KMS-11 (cell line): Measurements from ENCODE around the gene EEFSEC.

Source experiments
- H2AFZ ChIP-seq: fragments of 200-600 bp; sonication (generic); 2 replicates; pipeline ENCODE4 v1.6.1; 2016; ENCODE audit warnings: antibody characterized with exemption, mixed run types, low read depth
- H3K27ac ChIP-seq: fragments of 200-600 bp; sonication (generic); 2 replicates; pipeline ENCODE4 v1.6.1; 2016; ENCODE audit warnings: mild to moderate bottlenecking, mixed run types
- H3K27me3 ChIP-seq: fragments of 200-600 bp; sonication (generic); 2 replicates; pipeline ENCODE4 v1.6.1; 2017; ENCODE audit warnings: mild to moderate bottlenecking, low read depth, mixed run types, moderate library complexity; ENCODE audit not compliant: insufficient read depth
- H3K36me3 ChIP-seq: fragments of 200-600 bp; sonication (generic); 2 replicates; pipeline ENCODE4 v1.6.1; 2017; ENCODE audit warnings: mild to moderate bottlenecking, mixed run types; ENCODE audit not compliant: insufficient read depth
- H3K4me1 ChIP-seq: fragments of 200-600 bp; sonication (generic); 2 replicates; pipeline ENCODE4 v1.6.1; 2016; ENCODE audit warnings: mild to moderate bottlenecking, low read depth, mixed run types; ENCODE audit not compliant: poor library complexity, severe bottlenecking
- H3K4me2 ChIP-seq: fragments of 200-600 bp; sonication (generic); 2 replicates; pipeline ENCODE4 v1.7.0; 2016; ENCODE audit warnings: mild to moderate bottlenecking, mixed run types
- H3K4me3 ChIP-seq: fragments of 200-600 bp; sonication (generic); IDR thresholded peaks from 2 replicates; pipeline ENCODE4 v1.6.1; 2017; ENCODE audit warnings: low read depth, low read length, mixed read lengths; ENCODE audit not compliant: insufficient read depth
- H3K79me2 ChIP-seq: fragments of 200-600 bp; sonication (generic); 2 replicates; pipeline ENCODE4 v1.6.1; 2016; ENCODE audit warnings: low read depth, mixed run types; ENCODE audit not compliant: insufficient read depth
- H3K9ac ChIP-seq: fragments of 200-600 bp; sonication (generic); 2 replicates; pipeline ENCODE4 v1.6.1; 2016; ENCODE audit warnings: mild to moderate bottlenecking, mixed run types
- H4K20me1 ChIP-seq: fragments of 200-600 bp; sonication (generic); 2 replicates; pipeline ENCODE4 v1.6.1; 2016; ENCODE audit warnings: mild to moderate bottlenecking, mixed run types; ENCODE audit not compliant: insufficient read depth
- CTCF ChIP-seq: fragments of 200-600 bp; sonication (generic); conservative IDR thresholded peaks from 2 replicates; pipeline ENCODE4 v1.6.1; 2017; ENCODE audit warnings: low read depth, mild to moderate bottlenecking, antibody characterized with exemption, low read length, moderate library complexity, mixed read lengths

EEFSEC gene

GRCh38 chr3:128394033-128394432 is 240.8 kb downstream of the EEFSEC start:
- H3K4me2 ChIP-seq = no peak overlapping the region
- H2AFZ ChIP-seq = no peak overlapping the region
- H3K27ac ChIP-seq = no peak overlapping the region
- no peaks in the 10 kb centered on the region for H3K27me3 ChIP-seq
- no peak overlapping the region for H3K9ac ChIP-seq
- H3K79me2 ChIP-seq = no peaks in the 10 kb centered on the region
- TF ChIP-seq CTCF = no peak
- H3K4me3 ChIP-seq = no peak overlapping the region
- H4K20me1 ChIP-seq = no peaks in the 10 kb centered on the region
- no peaks in the 10 kb centered on the region for H3K36me3 ChIP-seq
- H3K4me1 ChIP-seq = no peaks in the 10 kb centered on the region

DNA sequence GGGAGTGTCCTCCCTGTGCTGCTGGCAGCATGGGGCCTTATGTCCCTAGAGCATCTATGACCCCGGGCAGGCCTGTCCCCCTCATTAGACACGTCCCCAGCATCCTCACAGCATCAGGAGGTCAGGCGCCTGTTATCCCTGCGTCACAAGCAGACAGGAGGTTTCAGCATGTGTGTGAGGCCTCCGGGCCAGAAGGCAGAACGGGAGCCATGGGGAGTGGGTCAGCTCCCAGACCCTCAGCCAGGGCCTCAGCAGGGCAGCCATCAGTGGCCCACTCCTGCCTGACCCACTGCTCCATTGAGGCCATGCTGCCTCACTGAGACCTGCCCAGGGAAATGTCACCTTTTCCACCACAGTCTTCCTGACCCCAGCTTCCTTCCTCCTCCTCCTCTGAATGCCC is 241.8 kb downstream of the EEFSEC start:
- Histone ChIP-seq H3K27me3 (no peaks in the 10 kb centered on the region), H3K9ac (no peak overlapping the region), H3K4me2 (no peak overlapping the region), H2AFZ (no peak overlapping the region), H3K27ac (no peak overlapping the region), H3K36me3 (no peaks in the 10 kb centered on the region), H3K4me3 (no peak overlapping the region), H3K4me1 (no peaks in the 10 kb centered on the region), H3K79me2 (no peaks in the 10 kb centered on the region), H4K20me1 (no peaks in the 10 kb centered on the region)
- TF ChIP-seq CTCF = no peak

DNA sequence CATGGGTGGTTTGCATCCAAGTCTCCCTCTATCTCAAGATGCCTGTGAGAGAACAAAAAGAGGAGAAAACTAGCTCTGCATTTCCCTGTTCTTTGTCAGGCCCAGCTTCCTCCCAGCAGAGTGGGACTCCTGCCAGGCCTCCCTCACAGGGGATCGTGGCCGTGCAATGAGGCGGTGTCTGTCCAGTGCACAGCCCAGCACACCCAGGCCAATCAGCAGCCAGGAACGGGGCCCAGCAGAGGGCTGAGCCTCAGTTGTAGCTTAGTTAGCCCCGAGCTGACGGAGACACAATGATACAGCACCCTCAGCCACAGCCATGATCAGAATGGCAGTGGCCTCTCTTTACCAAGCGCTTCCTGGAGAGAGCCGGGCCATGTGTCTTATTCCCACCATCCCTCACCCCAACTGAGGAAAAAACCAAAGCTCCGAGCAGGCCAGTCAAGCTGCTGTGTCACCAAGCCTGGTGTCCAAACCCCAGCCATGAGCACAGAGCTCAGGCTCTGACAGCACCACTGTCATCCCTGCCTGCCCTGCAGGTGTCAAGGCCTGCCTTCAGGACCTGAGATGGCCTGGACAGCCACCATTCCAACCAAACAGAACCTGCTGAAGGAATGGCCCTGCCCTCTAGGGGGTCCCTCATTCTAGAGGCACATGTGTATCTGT is 242.3 kb downstream of the EEFSEC start:
- H3K9ac ChIP-seq = no peak overlapping the region
- no peaks in the 10 kb centered on the region for H3K4me1 ChIP-seq
- no peak overlapping the region for H3K4me3 ChIP-seq
- H3K4me2 ChIP-seq = no peak overlapping the region
- TF ChIP-seq CTCF = no peak
- H3K27ac ChIP-seq = no peak overlapping the region
- H3K36me3 ChIP-seq = no peaks in the 10 kb centered on the region
- H4K20me1 ChIP-seq = no peaks in the 10 kb centered on the region
- no peaks in the 10 kb centered on the region for H3K79me2 ChIP-seq
- no peak overlapping the region for H2AFZ ChIP-seq
- no peaks in the 10 kb centered on the region for H3K27me3 ChIP-seq

DNA sequence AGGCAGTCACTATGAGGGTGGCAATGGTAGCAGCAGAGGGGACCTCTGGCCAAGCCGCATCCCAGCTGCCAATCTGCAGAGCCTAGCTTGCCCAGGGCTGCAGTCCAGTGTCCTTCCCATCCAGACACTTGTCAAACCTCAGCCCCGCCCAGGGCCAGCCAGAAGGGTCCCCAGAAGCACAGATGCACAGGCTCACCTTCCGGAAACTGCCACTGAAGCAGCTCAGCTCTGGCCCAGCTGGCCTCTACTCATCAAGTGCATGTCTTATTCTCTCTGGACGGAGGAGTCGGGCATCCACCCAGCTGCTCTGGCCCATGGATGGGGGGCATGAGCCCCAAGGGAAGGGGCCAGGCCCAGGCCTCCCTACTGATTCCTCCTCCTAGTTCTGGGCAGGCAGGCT is 244.2 kb downstream of the EEFSEC start:
- no peaks in the 10 kb centered on the region for H3K4me1 ChIP-seq
- no peak overlapping the region for H3K4me3 ChIP-seq
- TF ChIP-seq CTCF = no peak
- no peaks in the 10 kb centered on the region for H3K36me3 ChIP-seq
- H4K20me1 ChIP-seq = no peaks in the 10 kb centered on the region
- no peak overlapping the region for H2AFZ ChIP-seq
- H3K27ac ChIP-seq = no peak overlapping the region
- no peaks in the 10 kb centered on the region for H3K27me3 ChIP-seq
- no peak overlapping the region for H3K4me2 ChIP-seq
- H3K79me2 ChIP-seq = no peaks in the 10 kb centered on the region
- no peak overlapping the region for H3K9ac ChIP-seq
